HG03097 (cell line): ENCODE data around the gene SETX.
"Not testable (repeated sequence)": the region's sequence is repeated elsewhere in the genome, so short reads cannot be mapped to it uniquely, and the experiment has no call there.

Experiments used
- ATAC-seq: cut with Tn5 transposase; IDR thresholded peaks from one replicate; pipeline ENCODE4 v1.9.1; 2021; ENCODE audit not compliant: unreplicated experiment, low FRiP score

The SETX gene

GRCh38 chr9:132354637-132355355 is at the start of gene SETX:
TSS of gene SETX (minus strand) at chr9:132354986. CDS start at chr9:132349428, 5,558 bp downstream.
- ATAC-seq: peak; percentile 81

- ATAC-seq: no peak
Measured at GRCh38 chr9:132404228-132404881, 49.6 kb upstream of the SETX start.

- no peak for ATAC-seq
Measured at GRCh38 chr9:132401824-132402223, 47.0 kb upstream of the SETX start.

GRCh38 chr9:132395560-132395959 is 40.8 kb upstream of the SETX start:
- ATAC-seq: no peak

GRCh38 chr9:132391449-132391848 is 36.7 kb upstream of the SETX start:
- ATAC-seq: no peak

- ATAC-seq: no peak
Measured at GRCh38 chr9:132390966-132391365, 36.2 kb upstream of the SETX start.

GRCh38 chr9:132387133-132387532 is 32.3 kb upstream of the SETX start:
- ATAC-seq: no peak

GRCh38 chr9:132384376-132384775 is 29.6 kb upstream of the SETX start:
- peak; percentile 35 for ATAC-seq

- no peak for ATAC-seq
Measured at GRCh38 chr9:132383462-132383883, 28.7 kb upstream of the SETX start.

- no peak for ATAC-seq
Measured at GRCh38 chr9:132381966-132382541, 27.3 kb upstream of the SETX start.

- ATAC-seq: not testable (repeated sequence)
Measured at GRCh38 chr9:132378416-132378815, 23.6 kb upstream of the SETX start.

GRCh38 chr9:132377769-132378168 is 23.0 kb upstream of the SETX start:
- ATAC-seq: not testable (repeated sequence)

- ATAC-seq: no peak
Measured at GRCh38 chr9:132372177-132373095, 17.6 kb upstream of the SETX start.

- ATAC-seq: no peak
Measured at GRCh38 chr9:132370592-132370991, 15.8 kb upstream of the SETX start.

GRCh38 chr9:132369421-132369820 is 14.6 kb upstream of the SETX start:
- no peak for ATAC-seq

GRCh38 chr9:132367613-132368313 is 13.0 kb upstream of the SETX start:
- ATAC-seq: no peak

GRCh38 chr9:132366481-132366880 is 11.7 kb upstream of the SETX start:
- no peak for ATAC-seq

- no peak for ATAC-seq
Measured at GRCh38 chr9:132365986-132366385, 11.2 kb upstream of the SETX start.

- ATAC-seq: no peak
Measured at GRCh38 chr9:132364068-132364467, 9.3 kb upstream of the SETX start.

GRCh38 chr9:132357764-132358163 is 3.0 kb upstream of the SETX start:
- ATAC-seq: no peak
